GM23248 (cell line): ENCODE measurements around the gene THSD7A. TPM values are rescaled to one million over a fixed set of nuclear protein-coding genes. Genes with fewer than 3 reads are reported as not detected.

Source experiments
- DNase-seq: peaks from one replicate; pipeline ENCODE4 v3.0.0-alpha.2; 2015
- H2AFZ ChIP-seq: fragments of 200-600 bp; sonication (generic); 2 replicates; pipeline ENCODE4 v1.6.1; 2016; ENCODE audit warnings: antibody characterized with exemption
- H3F3A ChIP-seq: fragments of 200-600 bp; sonication (generic); 2 replicates; pipeline ENCODE4 v1.6.1; 2016; ENCODE audit warnings: mild to moderate bottlenecking, antibody characterized with exemption, mixed run types; ENCODE audit not compliant: insufficient read depth
- H3K27ac ChIP-seq: fragments of 200-600 bp; sonication (generic); 2 replicates; pipeline ENCODE4 v1.5.1; 2016; ENCODE audit warnings: mild to moderate bottlenecking
- H3K27me3 ChIP-seq: fragments of 200-600 bp; sonication (generic); replicated peaks from 2 replicates; pipeline ENCODE4 v1.6.1; 2016; ENCODE audit warnings: mild to moderate bottlenecking; ENCODE audit not compliant: insufficient read depth
- H3K36me3 ChIP-seq: fragments of 200-600 bp; sonication (generic); 2 replicates; pipeline ENCODE4 v1.6.1; 2016; ENCODE audit warnings: low read depth, mild to moderate bottlenecking
- H3K4me1 ChIP-seq: fragments of 200-600 bp; sonication (generic); 2 replicates; pipeline ENCODE4 v1.6.1; 2016; ENCODE audit warnings: mild to moderate bottlenecking; ENCODE audit not compliant: insufficient read depth
- H3K4me2 ChIP-seq: fragments of 200-600 bp; sonication (generic); one replicate; pipeline ENCODE4 v1.6.1; 2016; ENCODE audit warnings: mild to moderate bottlenecking; ENCODE audit not compliant: unreplicated experiment
- H3K4me3 ChIP-seq: fragments of 200-600 bp; sonication (generic); 2 replicates; pipeline ENCODE4 v1.5.1; 2016; ENCODE audit warnings: mild to moderate bottlenecking
- H3K79me2 ChIP-seq: fragments of 200-600 bp; sonication (generic); 2 replicates; pipeline ENCODE4 v1.6.1; 2016; ENCODE audit warnings: mild to moderate bottlenecking; ENCODE audit not compliant: insufficient read depth
- H3K9ac ChIP-seq: fragments of 200-600 bp; sonication (generic); 2 replicates; pipeline ENCODE4 v1.6.1; 2016; ENCODE audit warnings: mild to moderate bottlenecking
- H3K9me2 ChIP-seq: fragments of 200-600 bp; sonication (generic); 2 replicates; pipeline ENCODE4 v1.6.1; 2016; ENCODE audit warnings: mixed run types, mild to moderate bottlenecking, moderate library complexity; ENCODE audit not compliant: insufficient read depth
- H3K9me3 ChIP-seq: fragments of 200-600 bp; sonication (generic); one replicate; pipeline ENCODE4 v1.6.1; 2017; ENCODE audit warnings: low read depth
- H4K20me1 ChIP-seq: fragments of 200-600 bp; sonication (generic); 2 replicates; pipeline ENCODE4 v1.6.0; 2016; ENCODE audit not compliant: insufficient read depth
- EZH2 ChIP-seq: fragments of 200-600 bp; sonication (generic); IDR thresholded peaks from 2 replicates; pipeline ENCODE4 v1.6.1; 2018; ENCODE audit warnings: antibody characterized with exemption, mild to moderate bottlenecking; ENCODE audit not compliant: insufficient read depth, poor library complexity, severe bottlenecking
- EZH2phosphoT487 ChIP-seq: fragments of 200-600 bp; sonication (generic); IDR thresholded peaks from 2 replicates; pipeline ENCODE4 v1.6.1; 2018; ENCODE audit warnings: antibody characterized with exemption, moderate library complexity, mild to moderate bottlenecking, low read depth; ENCODE audit not compliant: insufficient read depth
- WGBS, 2 experiments: methylation state at CpG; one replicate each; pipeline ENCODE4 v1.1.6; 2015 to 2017; ENCODE audit warnings: low lambda C conversion rate in 2 of 2, low coverage in 1 of 2; ENCODE audit errors: missing lambda C conversion rate in 2 of 2; 5-methylcytosine and 5-hydroxymethylcytosine counted together
- in situ Hi-C: fragments of 300-500 bp; cut with MboI; formaldehyde crosslinking; loops from 2 replicates; pipeline ENCODE4 v1.15.0; 2020
- polyA plus RNA-seq: library from polyadenylated mRNA; unstranded; fragments of >200 nt; fragmentation: Nextera tagmentation; extraction: Ambion mirVana; gene quantifications from 2 replicates; pipeline ENCODE4 v1.2.1, GENCODE V29; 2016
- total RNA-seq: library from RNA; depleted of rRNA; stranded (reverse); fragments of >200 nt; shearing (Covaris generic); gene quantifications from 2 replicates; pipeline ENCODE4 v1.2.3, GENCODE V29; 2014; rRNA removed

THSD7A gene, protein sequence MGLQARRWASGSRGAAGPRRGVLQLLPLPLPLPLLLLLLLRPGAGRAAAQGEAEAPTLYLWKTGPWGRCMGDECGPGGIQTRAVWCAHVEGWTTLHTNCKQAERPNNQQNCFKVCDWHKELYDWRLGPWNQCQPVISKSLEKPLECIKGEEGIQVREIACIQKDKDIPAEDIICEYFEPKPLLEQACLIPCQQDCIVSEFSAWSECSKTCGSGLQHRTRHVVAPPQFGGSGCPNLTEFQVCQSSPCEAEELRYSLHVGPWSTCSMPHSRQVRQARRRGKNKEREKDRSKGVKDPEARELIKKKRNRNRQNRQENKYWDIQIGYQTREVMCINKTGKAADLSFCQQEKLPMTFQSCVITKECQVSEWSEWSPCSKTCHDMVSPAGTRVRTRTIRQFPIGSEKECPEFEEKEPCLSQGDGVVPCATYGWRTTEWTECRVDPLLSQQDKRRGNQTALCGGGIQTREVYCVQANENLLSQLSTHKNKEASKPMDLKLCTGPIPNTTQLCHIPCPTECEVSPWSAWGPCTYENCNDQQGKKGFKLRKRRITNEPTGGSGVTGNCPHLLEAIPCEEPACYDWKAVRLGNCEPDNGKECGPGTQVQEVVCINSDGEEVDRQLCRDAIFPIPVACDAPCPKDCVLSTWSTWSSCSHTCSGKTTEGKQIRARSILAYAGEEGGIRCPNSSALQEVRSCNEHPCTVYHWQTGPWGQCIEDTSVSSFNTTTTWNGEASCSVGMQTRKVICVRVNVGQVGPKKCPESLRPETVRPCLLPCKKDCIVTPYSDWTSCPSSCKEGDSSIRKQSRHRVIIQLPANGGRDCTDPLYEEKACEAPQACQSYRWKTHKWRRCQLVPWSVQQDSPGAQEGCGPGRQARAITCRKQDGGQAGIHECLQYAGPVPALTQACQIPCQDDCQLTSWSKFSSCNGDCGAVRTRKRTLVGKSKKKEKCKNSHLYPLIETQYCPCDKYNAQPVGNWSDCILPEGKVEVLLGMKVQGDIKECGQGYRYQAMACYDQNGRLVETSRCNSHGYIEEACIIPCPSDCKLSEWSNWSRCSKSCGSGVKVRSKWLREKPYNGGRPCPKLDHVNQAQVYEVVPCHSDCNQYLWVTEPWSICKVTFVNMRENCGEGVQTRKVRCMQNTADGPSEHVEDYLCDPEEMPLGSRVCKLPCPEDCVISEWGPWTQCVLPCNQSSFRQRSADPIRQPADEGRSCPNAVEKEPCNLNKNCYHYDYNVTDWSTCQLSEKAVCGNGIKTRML (N-terminal part only)
- total RNA-seq (not detected in 2 replicates), polyA plus RNA-seq (0.01 TPM in 1 of 2 replicates, not detected in the other)

- peak; percentile 69 for DNase-seq
- no peaks in the 10 kb centered on the region for H3K9me3 ChIP-seq
- H3K27me3 ChIP-seq = peaks cover 9% of the 10 kb centered on the region
- no peak within 1 kb of the TSS for H3K9ac ChIP-seq
- H3K4me1 ChIP-seq = 0 out of 2 replicates have a peak, but pooled peaks cover 4% of the 10 kb centered on the region
- H4K20me1 ChIP-seq = no peaks in the 10 kb centered on the region
- peak within 1 kb of the TSS; percentile 73 for H2AFZ ChIP-seq
- no peak within 1 kb of the TSS for H3K27ac ChIP-seq
- H3F3A ChIP-seq = no peaks in the 10 kb centered on the region
- H3K79me2 ChIP-seq = no peaks in the 10 kb centered on the region
- peak within 1 kb of the TSS; percentile 80 for H3K4me3 ChIP-seq
- WGBS, 2 experiments = 1 to 3% methylated on average over 50 to 61 of the region's 62 CpGs
- no peak for TF ChIP-seq EZH2
- no peak for TF ChIP-seq EZH2phosphoT487
- in situ Hi-C loops = loop anchor here (25.0 kb wide), 1 partner anchor 655 kb away; no protein-coding TSS in a partner anchor
- H3K9me2 ChIP-seq = no peaks in the 10 kb centered on the region
- H3K4me2 ChIP-seq = peak within 1 kb of the TSS; percentile 91
- no peaks in the 10 kb centered on the region for H3K36me3 ChIP-seq
These were observed at the start of gene THSD7A for GRCh38 chr7:11831736-11832495. Gene THSD7A, minus strand, starts transcription at chr7:11832198. Its CDS starts 252 bp downstream, at chr7:11831946.

GRCh38 chr7:11881680-11882079 is 49.7 kb upstream of the THSD7A start:
- no peak overlapping the region for H3K9ac ChIP-seq
- in situ Hi-C loops = no loop called here
- 30 to 33% methylated on average over 5 of the region's 5 CpGs for WGBS, 2 experiments
- no peaks in the 10 kb centered on the region for H4K20me1 ChIP-seq
- no peak overlapping the region for H3K27ac ChIP-seq
- H3K4me2 ChIP-seq = no peak overlapping the region
- H3F3A ChIP-seq = no peaks in the 10 kb centered on the region
- H3K9me3 ChIP-seq = no peaks in the 10 kb centered on the region
- no peak for DNase-seq
- H3K27me3 ChIP-seq = no peaks in the 10 kb centered on the region
- no peaks in the 10 kb centered on the region for H3K9me2 ChIP-seq
- H3K4me3 ChIP-seq = no peak overlapping the region
- no peaks in the 10 kb centered on the region for H3K36me3 ChIP-seq
- no peak for TF ChIP-seq EZH2phosphoT487
- TF ChIP-seq EZH2 = no peak
- no peak overlapping the region for H2AFZ ChIP-seq
- H3K79me2 ChIP-seq = no peaks in the 10 kb centered on the region
- H3K4me1 ChIP-seq = no peaks in the 10 kb centered on the region

DNA sequence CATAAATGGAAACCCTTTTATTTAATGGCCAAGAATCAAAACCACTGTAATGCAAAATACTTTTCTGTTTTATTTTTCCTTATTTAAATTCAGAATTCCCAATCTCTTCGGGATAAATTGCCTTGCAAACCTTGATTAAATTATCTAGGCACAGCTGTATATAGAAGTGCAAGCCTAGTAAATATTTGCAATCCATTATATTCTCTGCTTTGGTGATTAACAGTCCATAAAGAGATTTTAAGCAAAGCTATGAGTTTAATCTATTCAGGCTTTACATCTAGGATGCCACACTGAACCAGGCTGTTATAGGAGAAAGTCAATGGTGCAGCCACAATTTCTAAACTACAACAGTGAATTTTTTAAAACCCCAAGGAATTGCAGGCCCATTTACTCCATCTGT is 43.6 kb upstream of the THSD7A start:
- Histone ChIP-seq H3K9me3 (no peaks in the 10 kb centered on the region), H3K9ac (no peak overlapping the region), H3F3A (no peaks in the 10 kb centered on the region), H3K9me2 (no peaks in the 10 kb centered on the region), H2AFZ (no peak overlapping the region), H3K36me3 (no peaks in the 10 kb centered on the region), H3K4me1 (no peaks in the 10 kb centered on the region), H3K4me2 (no peak overlapping the region), H3K4me3 (no peak overlapping the region), H4K20me1 (no peaks in the 10 kb centered on the region), H3K79me2 (no peaks in the 10 kb centered on the region), H3K27ac (no peak overlapping the region), H3K27me3 (no peaks in the 10 kb centered on the region; the same call in 1 of the 2 replicates)
- no peak for DNase-seq
- WGBS, 2 experiments = 10 to 13% methylated on average over 1 of the region's 1 CpG
- no peak for TF ChIP-seq EZH2phosphoT487
- no peak for TF ChIP-seq EZH2
- in situ Hi-C loops = no loop called here
